DMS 273 (cell line): Measurements from ENCODE around the gene SYT14.
"Not testable (repeated sequence)": the region's sequence is repeated elsewhere in the genome, so short reads cannot be mapped to it uniquely, and the experiment has no call there.

Experiments used
- DNase-seq: peaks from one replicate; lab custom pipeline; 2025; ENCODE audit not compliant: unreplicated experiment; lab: John Stamatoyannopoulos, UW

The SYT14 gene

GRCh38 chr1:210196266-210196665 lies 258.2 kb downstream of the SYT14 start:
- not testable (repeated sequence) for DNase-seq

DNA sequence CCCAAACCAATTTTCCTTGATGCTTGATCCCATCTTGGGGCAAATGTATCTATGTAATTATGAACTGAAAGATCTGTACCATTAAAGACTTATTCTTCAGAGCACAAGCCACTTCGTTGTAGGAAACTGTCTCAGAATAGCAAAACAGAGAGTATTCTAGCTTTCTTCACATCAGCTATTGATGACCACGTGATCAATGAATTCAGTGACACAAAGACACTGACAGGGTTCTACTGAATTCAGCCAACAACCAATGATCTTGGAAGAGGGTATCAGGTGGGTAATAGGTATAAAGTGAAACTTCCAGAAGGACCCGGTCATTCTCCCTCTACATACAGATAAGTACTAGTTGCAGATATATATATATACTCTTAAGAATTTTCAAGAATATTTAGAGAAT lies 260.8 kb downstream of the SYT14 start:
- DNase-seq: no peak

DNA sequence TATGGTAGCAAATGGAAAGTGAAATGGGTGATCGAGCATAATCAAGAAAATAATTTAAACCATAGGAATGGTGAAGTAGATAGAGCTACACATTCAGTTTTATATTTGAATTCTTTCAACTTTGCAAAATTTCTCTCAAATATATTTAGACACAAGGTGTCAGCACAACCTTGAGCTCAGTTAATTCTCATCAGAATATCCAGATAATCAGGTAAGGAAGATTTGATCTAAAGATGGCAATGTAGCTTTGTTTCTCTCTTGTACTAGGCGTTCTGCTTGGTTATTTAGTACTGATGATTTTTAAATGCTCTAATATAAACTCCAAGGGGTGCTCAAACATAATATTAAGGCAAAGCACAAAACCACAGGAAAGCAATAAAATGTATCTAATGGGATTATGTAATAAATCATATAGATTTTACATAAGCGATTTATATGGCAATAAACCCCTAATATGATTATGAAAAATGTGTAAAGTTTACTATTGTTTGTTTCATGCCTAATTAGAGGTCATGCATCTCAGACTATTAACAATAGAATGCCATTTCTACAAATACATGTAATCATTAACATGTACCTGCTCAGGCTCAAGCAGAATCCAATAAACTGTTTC lies 262.2 kb downstream of the SYT14 start:
- no peak for DNase-seq

DNA sequence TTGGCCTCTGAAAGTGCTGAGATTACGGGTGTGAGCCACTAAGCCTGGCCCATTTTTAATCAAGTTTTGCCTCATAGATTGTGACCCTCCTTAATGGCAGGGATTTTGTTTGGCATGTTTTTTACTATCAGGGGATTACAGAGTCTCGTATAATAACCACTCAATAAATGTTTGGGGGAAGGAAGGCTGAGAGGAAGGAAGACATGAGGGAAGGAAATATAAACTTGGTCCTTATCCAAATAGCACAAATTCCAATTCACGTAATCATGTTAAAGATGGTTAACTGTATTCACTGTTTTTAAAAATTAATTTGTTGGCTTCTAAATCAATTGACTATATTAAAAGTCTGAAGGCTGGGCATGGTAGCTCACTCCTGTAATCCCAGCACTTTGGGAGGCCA lies 263.7 kb downstream of the SYT14 start:
- DNase-seq: no peak

DNA sequence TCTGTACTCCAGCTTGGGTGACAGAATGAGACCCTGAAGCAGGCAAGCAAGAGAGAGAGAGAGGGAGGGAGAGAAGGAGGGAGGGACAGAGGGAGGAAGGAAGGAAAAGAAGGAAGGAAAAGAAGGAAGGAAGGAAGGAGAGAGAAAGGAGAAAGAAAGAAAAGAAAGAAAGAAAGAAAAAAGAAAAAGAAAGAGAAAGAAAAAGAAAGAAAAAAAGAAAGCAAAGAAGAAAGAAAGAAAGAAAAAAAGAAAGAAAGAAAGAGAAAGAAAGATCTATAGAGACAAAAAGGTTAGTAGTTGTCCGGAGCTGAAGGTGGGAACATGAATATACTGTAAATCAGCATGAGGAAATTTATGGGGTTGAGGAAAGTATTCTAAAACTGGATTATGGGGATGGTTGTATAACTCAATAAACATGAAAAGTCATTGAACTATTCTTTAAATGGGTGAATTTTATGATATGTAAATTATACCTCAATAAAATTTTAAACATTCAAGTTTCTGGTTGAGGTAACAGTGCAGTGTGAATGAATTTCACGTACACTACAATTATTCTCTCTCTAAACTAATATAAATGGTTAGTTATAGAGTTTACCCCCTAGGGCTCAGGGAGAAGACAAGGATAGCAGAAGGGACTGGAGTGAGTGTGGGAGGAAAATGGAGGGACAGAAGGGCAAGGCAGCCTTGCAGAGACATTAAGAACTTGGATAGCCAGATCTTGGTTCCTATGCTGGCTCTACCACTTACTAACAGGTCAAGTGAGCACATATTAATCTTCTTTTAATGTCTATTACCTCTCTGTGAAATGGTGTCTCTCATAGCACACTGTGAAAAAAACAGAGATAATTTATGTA lies 269.8 kb downstream of the SYT14 start:
- DNase-seq: no peak

GRCh38 chr1:210213335-210213734 lies 275.3 kb downstream of the SYT14 start:
- no peak for DNase-seq

GRCh38 chr1:210214573-210215409 lies 276.8 kb downstream of the SYT14 start:
- DNase-seq: no peak

- DNase-seq: no peak
Observed at GRCh38 chr1:210217482-210217881, 279.5 kb downstream of the SYT14 start.

DNA sequence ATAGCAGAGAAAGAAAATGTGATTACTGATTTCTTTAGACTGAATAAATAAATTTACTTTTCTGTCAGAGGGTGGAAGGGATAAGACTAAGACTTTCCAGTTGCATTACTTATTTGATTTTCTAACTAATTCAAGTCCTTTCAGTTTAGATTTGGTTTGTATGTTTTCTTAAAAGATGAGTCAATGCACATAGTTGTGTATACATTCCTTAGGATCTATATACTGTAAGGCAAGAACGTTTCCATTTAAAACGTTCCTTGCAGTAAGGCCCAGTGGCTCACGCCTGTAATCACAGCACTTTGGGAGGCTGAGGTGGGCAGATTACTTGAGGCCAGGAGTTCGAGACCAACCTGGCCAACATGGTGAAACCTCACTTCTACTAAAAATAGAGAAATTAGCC lies 280.0 kb downstream of the SYT14 start:
- no peak for DNase-seq
